Bronchial epithelial cell (primary cell): ENCODE results near the gene SNCA. TPM values are rescaled to one million over a fixed set of nuclear protein-coding genes. Genes with fewer than 3 reads are reported as not detected.

Experiments used
- DNase-seq: peaks from one replicate; pipeline ENCODE4 v3.0.0-alpha.2; 2010; ENCODE audit warnings: low read depth
- FAIRE-seq: peaks from 2 replicates; lab custom pipeline; 2011; peaks lifted over from hg19 to GRCh38; lab: Jason Lieb, UNC
- H3K27me3 ChIP-seq: 2 replicates; pipeline ENCODE4 v1.5.1; 2011; ENCODE audit warnings: low read length; ENCODE audit not compliant: control insufficient read depth, insufficient read depth
- H3K36me3 ChIP-seq: 2 replicates; pipeline ENCODE4 v1.5.1; 2011; ENCODE audit warnings: low read length; ENCODE audit not compliant: control insufficient read depth, insufficient read depth
- H3K4me3 ChIP-seq: 2 replicates; pipeline ENCODE4 v1.5.1; 2011; ENCODE audit warnings: mild to moderate bottlenecking, low read depth, low read length, control low read depth
- total RNA-seq: library from RNA; depleted of rRNA; stranded (reverse); fragments of >200 nt; gene quantifications from 2 replicates; pipeline ENCODE4 v1.2.1, GENCODE V29; 2014
- TF ChIP-seq, protein P1 (sequence below): IDR thresholded peaks from 2 replicates; pipeline ENCODE4 v1.5.1; 2011; ENCODE audit warnings: mild to moderate bottlenecking, moderate library complexity, low read length, control low read depth, inconsistent platforms; ENCODE audit not compliant: insufficient read depth, severe bottlenecking

SNCA gene
- total RNA-seq, 1 donor from 2014 or later: 31.6 TPM

DNA sequence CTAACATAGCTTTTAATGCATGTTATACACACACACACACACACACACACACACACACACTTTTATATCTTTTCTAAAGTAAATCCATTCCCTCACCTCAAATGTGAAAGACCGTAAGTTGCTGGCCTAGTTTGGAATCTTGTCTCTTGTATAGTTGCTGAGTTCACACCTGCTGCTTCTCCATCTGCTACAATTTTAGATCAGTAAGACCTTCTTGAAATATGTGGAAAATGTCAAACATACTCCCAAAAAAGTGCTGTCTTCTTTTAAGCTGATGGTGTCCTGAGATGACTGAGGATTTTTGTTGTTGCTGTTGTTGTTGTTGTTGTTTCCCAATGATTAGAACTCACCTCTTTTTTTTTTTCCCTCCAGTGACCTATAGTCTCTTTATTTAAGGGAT lies 121.3 kb downstream of the SNCA start:
- FAIRE-seq (no peak), DNase-seq (no peak)
- TF ChIP-seq, protein P1, sequence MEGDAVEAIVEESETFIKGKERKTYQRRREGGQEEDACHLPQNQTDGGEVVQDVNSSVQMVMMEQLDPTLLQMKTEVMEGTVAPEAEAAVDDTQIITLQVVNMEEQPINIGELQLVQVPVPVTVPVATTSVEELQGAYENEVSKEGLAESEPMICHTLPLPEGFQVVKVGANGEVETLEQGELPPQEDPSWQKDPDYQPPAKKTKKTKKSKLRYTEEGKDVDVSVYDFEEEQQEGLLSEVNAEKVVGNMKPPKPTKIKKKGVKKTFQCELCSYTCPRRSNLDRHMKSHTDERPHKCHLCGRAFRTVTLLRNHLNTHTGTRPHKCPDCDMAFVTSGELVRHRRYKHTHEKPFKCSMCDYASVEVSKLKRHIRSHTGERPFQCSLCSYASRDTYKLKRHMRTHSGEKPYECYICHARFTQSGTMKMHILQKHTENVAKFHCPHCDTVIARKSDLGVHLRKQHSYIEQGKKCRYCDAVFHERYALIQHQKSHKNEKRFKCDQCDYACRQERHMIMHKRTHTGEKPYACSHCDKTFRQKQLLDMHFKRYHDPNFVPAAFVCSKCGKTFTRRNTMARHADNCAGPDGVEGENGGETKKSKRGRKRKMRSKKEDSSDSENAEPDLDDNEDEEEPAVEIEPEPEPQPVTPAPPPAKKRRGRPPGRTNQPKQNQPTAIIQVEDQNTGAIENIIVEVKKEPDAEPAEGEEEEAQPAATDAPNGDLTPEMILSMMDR: no peak
- H3K36me3 ChIP-seq: no peaks in the 10 kb centered on the region
- no peak overlapping the region for H3K4me3 ChIP-seq
- no peaks in the 10 kb centered on the region for H3K27me3 ChIP-seq

DNA sequence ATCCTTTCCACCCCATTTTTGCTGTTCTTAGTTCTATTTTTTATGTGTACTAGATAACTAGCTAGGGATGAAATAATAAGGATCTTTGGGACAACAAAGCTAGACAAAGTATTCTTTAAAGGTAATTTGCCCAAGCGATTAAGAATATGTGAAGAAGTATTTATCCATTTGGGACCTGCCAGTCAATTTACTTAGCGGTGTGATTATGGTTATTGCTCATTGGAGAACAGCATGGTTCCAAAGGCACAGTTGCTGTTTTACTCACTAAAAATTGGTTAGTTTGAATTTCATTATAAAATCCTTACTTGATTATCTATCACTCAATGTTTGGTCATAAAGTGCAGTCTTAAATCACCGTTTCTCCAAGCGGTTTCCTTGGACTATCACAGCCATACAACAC lies 124.1 kb downstream of the SNCA start:
- Histone ChIP-seq H3K4me3 (no peak overlapping the region), H3K27me3 (no peaks in the 10 kb centered on the region), H3K36me3 (no peaks in the 10 kb centered on the region)
- TF ChIP-seq, protein P1: no peak
- DNase-seq: no peak
- FAIRE-seq: no peak

DNA sequence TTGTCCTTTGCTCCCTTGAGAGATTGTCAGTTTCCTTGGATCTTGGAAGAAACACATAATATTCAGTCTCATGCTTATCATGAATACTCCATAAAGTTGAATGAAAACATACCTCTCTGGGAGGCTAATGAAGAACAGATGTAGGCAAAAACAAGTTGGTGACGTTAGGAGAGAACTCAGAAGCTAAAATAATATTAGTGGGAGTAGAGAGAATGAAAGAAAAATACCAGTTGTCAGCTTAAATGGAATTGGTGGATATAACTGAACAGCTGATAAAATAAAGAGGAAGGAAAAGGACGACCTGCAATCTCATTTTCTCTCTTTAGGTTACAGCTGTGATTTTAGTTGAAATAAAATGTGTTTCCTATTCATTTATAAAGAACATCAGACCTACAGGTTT lies 124.8 kb downstream of the SNCA start:
- H3K36me3 ChIP-seq: no peaks in the 10 kb centered on the region
- DNase-seq: no peak
- no peak for FAIRE-seq
- H3K27me3 ChIP-seq: no peaks in the 10 kb centered on the region
- H3K4me3 ChIP-seq: no peak overlapping the region
- TF ChIP-seq, protein P1: no peak

DNA sequence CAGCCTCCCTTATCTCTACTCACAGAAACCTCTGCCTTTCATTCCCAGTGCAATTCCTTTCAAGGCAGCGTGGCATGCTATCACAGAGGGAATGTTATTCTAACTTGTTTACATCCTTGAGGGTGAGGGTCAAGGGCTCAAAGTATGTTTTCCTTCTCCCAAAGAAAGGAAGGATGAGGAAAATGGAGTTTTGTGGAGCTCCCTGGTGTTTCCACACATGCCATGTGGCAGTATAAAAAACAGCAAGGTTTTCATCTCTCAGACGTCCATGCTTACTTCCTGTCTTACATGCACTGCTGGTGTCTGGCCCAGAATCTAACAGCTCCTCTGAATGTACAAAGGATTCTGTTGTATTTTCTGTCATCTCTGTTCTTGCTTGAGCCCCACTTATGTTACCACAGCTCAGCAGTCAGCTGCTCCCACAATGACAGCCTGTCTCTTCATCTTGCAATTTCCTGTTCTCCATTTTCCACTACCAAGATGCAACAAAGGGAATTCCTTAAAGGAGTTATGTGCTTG lies 128.0 kb downstream of the SNCA start:
- DNase-seq: no peak

DNA sequence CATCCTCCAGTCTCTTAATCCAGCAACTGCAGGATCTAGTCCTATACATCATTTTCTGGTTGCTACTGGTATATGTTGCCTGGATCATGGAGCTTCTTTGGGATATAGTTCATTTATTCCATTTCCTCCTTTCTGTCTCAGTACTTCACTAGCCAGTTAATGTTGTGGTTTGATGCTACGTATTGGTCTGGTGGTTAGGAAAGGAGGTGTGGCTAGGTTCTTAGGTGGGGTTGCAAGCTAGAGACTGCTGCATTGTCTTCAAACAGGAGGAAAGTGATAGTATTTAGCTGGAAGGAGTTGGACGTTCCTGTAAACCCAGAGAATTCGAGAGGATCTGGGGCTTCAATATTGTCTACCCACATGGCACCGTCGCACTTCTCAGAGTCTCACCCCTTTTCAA lies 129.5 kb downstream of the SNCA start:
- TF ChIP-seq, protein P1: no peak
- FAIRE-seq (no peak), DNase-seq (no peak)
- Histone ChIP-seq H3K27me3 (no peaks in the 10 kb centered on the region), H3K36me3 (no peaks in the 10 kb centered on the region), H3K4me3 (no peak overlapping the region)

More for the DNA sequence above, 128.0 kb downstream of the SNCA start:
- no peaks in the 10 kb centered on the region for H3K36me3 ChIP-seq
- FAIRE-seq: no peak
- no peak overlapping the region for H3K4me3 ChIP-seq
- TF ChIP-seq, protein P1: no peak
- no peaks in the 10 kb centered on the region for H3K27me3 ChIP-seq
